ENCODE results near the gene IKZF2.

The IKZF2 gene

GRCh38 chr2:213066443-213066743, 85.0 kb downstream of the IKZF2 start:
- Histone ChIP-seq H3K4me1 (ENCODE audit: control insufficient read depth, low read depth, low read length) (peaks cover 22% of the 10 kb centered on the region), H3K27ac (ENCODE audit: low read length) (no peak overlapping the region), H3K9me3 (ENCODE audit: control insufficient read depth, low read depth, low read length) (no peaks in the 10 kb centered on the region), H3K9ac (ENCODE audit: low read length) (no peak overlapping the region), H3K27me3 (ENCODE audit: control insufficient read depth, insufficient read depth, low read length) (no peaks in the 10 kb centered on the region), H3K4me3 (ENCODE audit: low read length) (no peak overlapping the region), H3K36me3 (ENCODE audit: control insufficient read depth, low read depth, low read length) (no peaks in the 10 kb centered on the region)

GRCh38 chr2:213065583-213066442, 85.6 kb downstream of the IKZF2 start:
- no peak overlapping the region for H3K4me3 ChIP-seq (ENCODE audit: low read length)
- peaks cover 22% of the 10 kb centered on the region for H3K4me1 ChIP-seq (ENCODE audit: control insufficient read depth, low read depth, low read length)
- H3K9me3 ChIP-seq (ENCODE audit: control insufficient read depth, low read depth, low read length): no peaks in the 10 kb centered on the region
- no peaks in the 10 kb centered on the region for H3K36me3 ChIP-seq (ENCODE audit: control insufficient read depth, low read depth, low read length)
- no peaks in the 10 kb centered on the region for H3K27me3 ChIP-seq (ENCODE audit: control insufficient read depth, insufficient read depth, low read length)
- H3K9ac ChIP-seq (ENCODE audit: low read length): no peak overlapping the region
- no peak overlapping the region for H3K27ac ChIP-seq (ENCODE audit: low read length)

- no peaks in the 10 kb centered on the region for H3K9me3 ChIP-seq (ENCODE audit: control insufficient read depth, low read depth, low read length)
- H3K4me1 ChIP-seq (ENCODE audit: control insufficient read depth, low read depth, low read length): peaks cover 13% of the 10 kb centered on the region
These were observed 87.3 kb downstream of the IKZF2 start for GRCh38 chr2:213064099-213064498.

GRCh38 chr2:213057977-213058376, 93.4 kb downstream of the IKZF2 start:
- Histone ChIP-seq H3K4me1 (ENCODE audit: control insufficient read depth, low read depth, low read length) (no peaks in the 10 kb centered on the region), H3K36me3 (ENCODE audit: control insufficient read depth, low read depth, low read length) (no peaks in the 10 kb centered on the region), H3K27ac (ENCODE audit: low read length) (no peak overlapping the region), H3K4me3 (ENCODE audit: low read length) (no peak overlapping the region), H3K9ac (ENCODE audit: low read length) (no peak overlapping the region), H3K27me3 (ENCODE audit: control insufficient read depth, insufficient read depth, low read length) (no peaks in the 10 kb centered on the region), H3K9me3 (ENCODE audit: control insufficient read depth, low read depth, low read length) (no peaks in the 10 kb centered on the region)

More at GRCh38 chr2:213064099-213064498, 87.3 kb downstream of the IKZF2 start:
- Histone ChIP-seq H3K4me3 (ENCODE audit: low read length) (no peak overlapping the region), H3K27ac (ENCODE audit: low read length) (no peak overlapping the region), H3K9ac (ENCODE audit: low read length) (no peak overlapping the region), H3K36me3 (ENCODE audit: control insufficient read depth, low read depth, low read length) (no peaks in the 10 kb centered on the region), H3K27me3 (ENCODE audit: control insufficient read depth, insufficient read depth, low read length) (no peaks in the 10 kb centered on the region)

GRCh38 chr2:213046431-213046830, 105.0 kb downstream of the IKZF2 start:
- H3K36me3 ChIP-seq (ENCODE audit: control insufficient read depth, low read depth, low read length): no peaks in the 10 kb centered on the region
- H3K27me3 ChIP-seq (ENCODE audit: control insufficient read depth, insufficient read depth, low read length): no peaks in the 10 kb centered on the region
- H3K9me3 ChIP-seq (ENCODE audit: control insufficient read depth, low read depth, low read length): no peaks in the 10 kb centered on the region
- no peak overlapping the region for H3K4me3 ChIP-seq (ENCODE audit: low read length)
- no peak overlapping the region for H3K27ac ChIP-seq (ENCODE audit: low read length)
- no peaks in the 10 kb centered on the region for H3K4me1 ChIP-seq (ENCODE audit: control insufficient read depth, low read depth, low read length)
- no peak overlapping the region for H3K9ac ChIP-seq (ENCODE audit: low read length)

GRCh38 chr2:213043566-213043965, 107.8 kb downstream of the IKZF2 start:
- H3K9ac ChIP-seq (ENCODE audit: low read length): no peak overlapping the region
- no peak overlapping the region for H3K4me3 ChIP-seq (ENCODE audit: low read length)
- no peaks in the 10 kb centered on the region for H3K36me3 ChIP-seq (ENCODE audit: control insufficient read depth, low read depth, low read length)
- no peaks in the 10 kb centered on the region for H3K27me3 ChIP-seq (ENCODE audit: control insufficient read depth, insufficient read depth, low read length)
- H3K4me1 ChIP-seq (ENCODE audit: control insufficient read depth, low read depth, low read length): no peaks in the 10 kb centered on the region
- no peaks in the 10 kb centered on the region for H3K9me3 ChIP-seq (ENCODE audit: control insufficient read depth, low read depth, low read length)
- no peak overlapping the region for H3K27ac ChIP-seq (ENCODE audit: low read length)

- no peak overlapping the region for H3K4me3 ChIP-seq (ENCODE audit: low read length)
- H3K27me3 ChIP-seq (ENCODE audit: control insufficient read depth, insufficient read depth, low read length): no peaks in the 10 kb centered on the region
- H3K9ac ChIP-seq (ENCODE audit: low read length): no peak overlapping the region
- no peaks in the 10 kb centered on the region for H3K9me3 ChIP-seq (ENCODE audit: control insufficient read depth, low read depth, low read length)
- H3K27ac ChIP-seq (ENCODE audit: low read length): no peak overlapping the region
- H3K4me1 ChIP-seq (ENCODE audit: control insufficient read depth, low read depth, low read length): no peaks in the 10 kb centered on the region
- H3K36me3 ChIP-seq (ENCODE audit: control insufficient read depth, low read depth, low read length): no peaks in the 10 kb centered on the region
These were observed 109.2 kb downstream of the IKZF2 start for GRCh38 chr2:213042262-213042661.

GRCh38 chr2:213036836-213037235, 114.6 kb downstream of the IKZF2 start:
- no peak overlapping the region for H3K27ac ChIP-seq (ENCODE audit: low read length)
- no peaks in the 10 kb centered on the region for H3K27me3 ChIP-seq (ENCODE audit: control insufficient read depth, insufficient read depth, low read length)
- no peaks in the 10 kb centered on the region for H3K9me3 ChIP-seq (ENCODE audit: control insufficient read depth, low read depth, low read length)
- H3K4me3 ChIP-seq (ENCODE audit: low read length): no peak overlapping the region
- H3K4me1 ChIP-seq (ENCODE audit: control insufficient read depth, low read depth, low read length): no peaks in the 10 kb centered on the region
- no peak overlapping the region for H3K9ac ChIP-seq (ENCODE audit: low read length)
- H3K36me3 ChIP-seq (ENCODE audit: control insufficient read depth, low read depth, low read length): no peaks in the 10 kb centered on the region

GRCh38 chr2:213034585-213034984, 116.8 kb downstream of the IKZF2 start:
- Histone ChIP-seq H3K36me3 (ENCODE audit: control insufficient read depth, low read depth, low read length) (no peaks in the 10 kb centered on the region), H3K9ac (ENCODE audit: low read length) (no peak overlapping the region), H3K4me1 (ENCODE audit: control insufficient read depth, low read depth, low read length) (no peaks in the 10 kb centered on the region), H3K9me3 (ENCODE audit: control insufficient read depth, low read depth, low read length) (no peaks in the 10 kb centered on the region), H3K27me3 (ENCODE audit: control insufficient read depth, insufficient read depth, low read length) (no peaks in the 10 kb centered on the region), H3K4me3 (ENCODE audit: low read length) (no peak overlapping the region), H3K27ac (ENCODE audit: low read length) (no peak overlapping the region)

- Histone ChIP-seq H3K36me3 (ENCODE audit: control insufficient read depth, low read depth, low read length) (no peaks in the 10 kb centered on the region), H3K4me1 (ENCODE audit: control insufficient read depth, low read depth, low read length) (no peaks in the 10 kb centered on the region), H3K9ac (ENCODE audit: low read length) (no peak overlapping the region), H3K27me3 (ENCODE audit: control insufficient read depth, insufficient read depth, low read length) (no peaks in the 10 kb centered on the region), H3K4me3 (ENCODE audit: low read length) (no peak overlapping the region), H3K9me3 (ENCODE audit: control insufficient read depth, low read depth, low read length) (no peaks in the 10 kb centered on the region), H3K27ac (ENCODE audit: low read length) (no peak overlapping the region)
These were observed 118.8 kb downstream of the IKZF2 start for GRCh38 chr2:213032607-213033006.

- Histone ChIP-seq H3K4me1 (ENCODE audit: control insufficient read depth, low read depth, low read length) (no peaks in the 10 kb centered on the region), H3K9me3 (ENCODE audit: control insufficient read depth, low read depth, low read length) (no peaks in the 10 kb centered on the region), H3K27ac (ENCODE audit: low read length) (no peak overlapping the region), H3K4me3 (ENCODE audit: low read length) (no peak overlapping the region), H3K36me3 (ENCODE audit: control insufficient read depth, low read depth, low read length) (no peaks in the 10 kb centered on the region), H3K27me3 (ENCODE audit: control insufficient read depth, insufficient read depth, low read length) (no peaks in the 10 kb centered on the region), H3K9ac (ENCODE audit: low read length) (no peak overlapping the region)
These were observed 128.4 kb downstream of the IKZF2 start for GRCh38 chr2:213022987-213023386.
